ENCODE measurements around the gene OPRM1.
"Not testable (repeated sequence)": the region's sequence is repeated elsewhere in the genome, so short reads cannot be mapped to it uniquely, and the experiment has no call there.

OPRM1 gene

DNA sequence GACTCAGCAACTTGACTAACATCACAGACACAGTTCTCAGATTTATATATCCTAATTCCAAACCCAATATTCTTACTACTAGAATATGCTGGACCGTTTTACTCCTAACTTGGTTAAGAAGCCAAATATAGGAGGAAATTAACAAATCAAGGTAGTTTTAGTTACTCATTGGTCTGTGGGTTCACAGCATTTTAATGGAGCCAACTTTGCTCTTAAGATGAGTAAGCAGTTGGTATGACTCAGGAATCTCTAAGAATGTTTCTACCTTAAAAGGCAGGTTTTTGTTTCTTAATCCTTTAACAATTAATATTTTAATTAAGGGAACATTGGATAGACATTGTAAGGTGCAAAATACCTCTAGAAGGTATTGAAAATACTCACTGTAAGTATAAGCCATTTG lies 31.6 kb downstream of the OPRM1 start:
- Histone ChIP-seq H3K9me2 (replicated peaks; ENCODE audit: control insufficient read depth, low read length) (no peaks in the 10 kb centered on the region), H3K4me1 (ENCODE audit: control insufficient read depth, low read length) (no peaks in the 10 kb centered on the region), H3K9me3 (ENCODE audit: control insufficient read depth, insufficient read depth, low read length) (no peaks in the 10 kb centered on the region), H3K27me3 (ENCODE audit: control insufficient read depth, low read length) (no peaks in the 10 kb centered on the region), H3K36me3 (ENCODE audit: control insufficient read depth, low read length) (no peaks in the 10 kb centered on the region), H3F3A (ENCODE audit: control insufficient read depth, insufficient read depth) (no peaks in the 10 kb centered on the region), H3K79me2 (ENCODE audit: control insufficient read depth, low read length) (no peaks in the 10 kb centered on the region), H3K4me3 (ENCODE audit: low read length) (no peak overlapping the region), H4K20me1 (ENCODE audit: control insufficient read depth, insufficient read depth, low read depth, low read length) (no peaks in the 10 kb centered on the region; the same call in 1 of the 2 replicates), H3K4me2 (ENCODE audit: low read length) (no peak overlapping the region), H3K27ac (ENCODE audit: low read depth, low read length) (no peak overlapping the region)
- TF ChIP-seq, protein P1, sequence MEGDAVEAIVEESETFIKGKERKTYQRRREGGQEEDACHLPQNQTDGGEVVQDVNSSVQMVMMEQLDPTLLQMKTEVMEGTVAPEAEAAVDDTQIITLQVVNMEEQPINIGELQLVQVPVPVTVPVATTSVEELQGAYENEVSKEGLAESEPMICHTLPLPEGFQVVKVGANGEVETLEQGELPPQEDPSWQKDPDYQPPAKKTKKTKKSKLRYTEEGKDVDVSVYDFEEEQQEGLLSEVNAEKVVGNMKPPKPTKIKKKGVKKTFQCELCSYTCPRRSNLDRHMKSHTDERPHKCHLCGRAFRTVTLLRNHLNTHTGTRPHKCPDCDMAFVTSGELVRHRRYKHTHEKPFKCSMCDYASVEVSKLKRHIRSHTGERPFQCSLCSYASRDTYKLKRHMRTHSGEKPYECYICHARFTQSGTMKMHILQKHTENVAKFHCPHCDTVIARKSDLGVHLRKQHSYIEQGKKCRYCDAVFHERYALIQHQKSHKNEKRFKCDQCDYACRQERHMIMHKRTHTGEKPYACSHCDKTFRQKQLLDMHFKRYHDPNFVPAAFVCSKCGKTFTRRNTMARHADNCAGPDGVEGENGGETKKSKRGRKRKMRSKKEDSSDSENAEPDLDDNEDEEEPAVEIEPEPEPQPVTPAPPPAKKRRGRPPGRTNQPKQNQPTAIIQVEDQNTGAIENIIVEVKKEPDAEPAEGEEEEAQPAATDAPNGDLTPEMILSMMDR (IDR thresholded peaks at IDR 0.05; ENCODE audit: low read depth, low read length, poor library complexity, severe bottlenecking), result no peak
- no peak for TF ChIP-seq EZH2phosphoT487 (IDR thresholded peaks at IDR 0.05; ENCODE audit: borderline replicate concordance, low read length)

GRCh38 chr6:154071236-154071635 lies 32.2 kb downstream of the OPRM1 start:
- no peak overlapping the region for H3K4me3 ChIP-seq (ENCODE audit: low read length)
- no peaks in the 10 kb centered on the region for H3K9me2 ChIP-seq (replicated peaks; ENCODE audit: control insufficient read depth, low read length)
- no peaks in the 10 kb centered on the region; the same call in 1 of the 2 replicates for H4K20me1 ChIP-seq (ENCODE audit: control insufficient read depth, insufficient read depth, low read depth, low read length)
- no peaks in the 10 kb centered on the region for H3K36me3 ChIP-seq (ENCODE audit: control insufficient read depth, low read length)
- H3K4me2 ChIP-seq (ENCODE audit: low read length), result no peak overlapping the region
- no peaks in the 10 kb centered on the region for H3K4me1 ChIP-seq (ENCODE audit: control insufficient read depth, low read length)
- no peaks in the 10 kb centered on the region for H3F3A ChIP-seq (ENCODE audit: control insufficient read depth, insufficient read depth)
- H3K9me3 ChIP-seq (ENCODE audit: control insufficient read depth, insufficient read depth, low read length), result no peaks in the 10 kb centered on the region
- no peak overlapping the region for H3K27ac ChIP-seq (ENCODE audit: low read depth, low read length)
- no peaks in the 10 kb centered on the region for H3K79me2 ChIP-seq (ENCODE audit: control insufficient read depth, low read length)
- no peak for TF ChIP-seq EZH2phosphoT487 (IDR thresholded peaks at IDR 0.05; ENCODE audit: borderline replicate concordance, low read length)
- TF ChIP-seq, protein P1 (IDR thresholded peaks at IDR 0.05; ENCODE audit: low read depth, low read length, poor library complexity, severe bottlenecking), result no peak
- H3K27me3 ChIP-seq (ENCODE audit: control insufficient read depth, low read length), result no peaks in the 10 kb centered on the region

- H4K20me1 ChIP-seq (ENCODE audit: control insufficient read depth, insufficient read depth, low read depth, low read length), result no peaks in the 10 kb centered on the region; the same call in 1 of the 2 replicates
- no peak overlapping the region for H3K4me3 ChIP-seq (ENCODE audit: low read length)
- no peak overlapping the region for H3K27ac ChIP-seq (ENCODE audit: low read depth, low read length)
These were observed 32.7 kb downstream of the OPRM1 start for GRCh38 chr6:154071711-154072110.

DNA sequence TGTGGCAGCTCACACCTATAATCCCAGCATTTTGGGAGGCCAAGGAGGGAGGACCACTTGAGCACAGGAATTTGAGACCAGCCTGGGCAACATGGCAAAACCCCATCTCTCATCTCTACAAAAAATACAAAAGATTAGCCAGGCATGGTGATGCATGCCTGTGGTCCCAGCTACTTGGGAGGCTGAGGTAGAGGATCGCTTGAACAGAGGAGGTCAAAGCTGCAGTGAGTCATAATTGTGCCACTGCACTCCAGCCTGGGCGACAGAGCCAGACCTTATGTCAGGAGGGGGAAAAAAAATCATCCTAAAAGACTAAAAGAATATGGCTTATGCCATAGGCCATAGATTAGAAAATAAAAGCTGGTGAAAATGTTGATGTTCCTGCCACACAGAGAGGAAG lies 39.6 kb downstream of the OPRM1 start:
- H3F3A ChIP-seq (ENCODE audit: control insufficient read depth, insufficient read depth); H3K9me3 ChIP-seq (ENCODE audit: control insufficient read depth, insufficient read depth, low read length); H3K4me1 ChIP-seq (ENCODE audit: control insufficient read depth, low read length); H3K36me3 ChIP-seq (ENCODE audit: control insufficient read depth, low read length); H3K79me2 ChIP-seq (ENCODE audit: control insufficient read depth, low read length); H3K4me3 ChIP-seq (ENCODE audit: low read length); H3K9me2 ChIP-seq (replicated peaks; ENCODE audit: control insufficient read depth, low read length); H3K27me3 ChIP-seq (ENCODE audit: control insufficient read depth, low read length); H3K4me2 ChIP-seq (ENCODE audit: low read length); H3K27ac ChIP-seq (ENCODE audit: low read depth, low read length); H4K20me1 ChIP-seq (ENCODE audit: control insufficient read depth, insufficient read depth, low read depth, low read length): not testable (repeated sequence)

More at GRCh38 chr6:154071711-154072110, 32.7 kb downstream of the OPRM1 start:
- H3K36me3 ChIP-seq (ENCODE audit: control insufficient read depth, low read length), result no peaks in the 10 kb centered on the region
- no peaks in the 10 kb centered on the region for H3K27me3 ChIP-seq (ENCODE audit: control insufficient read depth, low read length)
- H3K9me3 ChIP-seq (ENCODE audit: control insufficient read depth, insufficient read depth, low read length), result no peaks in the 10 kb centered on the region
- H3K4me1 ChIP-seq (ENCODE audit: control insufficient read depth, low read length), result no peaks in the 10 kb centered on the region
- H3K79me2 ChIP-seq (ENCODE audit: control insufficient read depth, low read length), result no peaks in the 10 kb centered on the region
- no peaks in the 10 kb centered on the region for H3F3A ChIP-seq (ENCODE audit: control insufficient read depth, insufficient read depth)
- H3K9me2 ChIP-seq (replicated peaks; ENCODE audit: control insufficient read depth, low read length), result no peaks in the 10 kb centered on the region
- no peak overlapping the region for H3K4me2 ChIP-seq (ENCODE audit: low read length)
- TF ChIP-seq, protein P1 (IDR thresholded peaks at IDR 0.05; ENCODE audit: low read depth, low read length, poor library complexity, severe bottlenecking), result no peak
- no peak for TF ChIP-seq EZH2phosphoT487 (IDR thresholded peaks at IDR 0.05; ENCODE audit: borderline replicate concordance, low read length)
